Rectal smooth muscle tissue (tissue), 1 donor: ENCODE measurements around the gene ANKRD39.
A peak's percentile ranks its signal among the peaks of the same experiment; 100 is the strongest.
"Not testable (repeated sequence)": the region's sequence is repeated elsewhere in the genome, so short reads cannot be mapped to it uniquely, and the experiment has no call there.

Source experiments
- H3K27ac ChIP-seq: one replicate; pipeline ENCODE4 v1.7.0; 2013; ENCODE audit warnings: low read depth, low read length, inconsistent platforms
- H3K27me3 ChIP-seq: one replicate; pipeline ENCODE4 v1.7.0; 2013; ENCODE audit warnings: low read length; ENCODE audit not compliant: control insufficient read depth, insufficient read depth
- H3K36me3 ChIP-seq: one replicate; pipeline ENCODE4 v1.7.0; 2013; ENCODE audit warnings: low read length; ENCODE audit not compliant: control insufficient read depth, insufficient read depth
- H3K4me1 ChIP-seq: one replicate; pipeline ENCODE4 v1.7.0; 2013; ENCODE audit warnings: low read length; ENCODE audit not compliant: control insufficient read depth, insufficient read depth
- H3K4me3 ChIP-seq: one replicate; pipeline ENCODE4 v1.7.0; 2013; ENCODE audit warnings: low read length
- H3K9ac ChIP-seq: one replicate; pipeline ENCODE4 v1.7.0; 2013; ENCODE audit warnings: low read length

ANKRD39 gene

GRCh38 chr2:96894151-96894531 lies 36.3 kb upstream of the ANKRD39 start:
- peaks cover 27% of the 10 kb centered on the region for H3K4me1 ChIP-seq
- H3K4me3 ChIP-seq = no peak overlapping the region
- no peaks in the 10 kb centered on the region for H3K27me3 ChIP-seq
- H3K36me3 ChIP-seq = no peaks in the 10 kb centered on the region
- H3K9ac ChIP-seq = no peak overlapping the region
- H3K27ac ChIP-seq = no peak overlapping the region

GRCh38 chr2:96893289-96894150 lies 35.7 kb upstream of the ANKRD39 start:
- Histone ChIP-seq H3K4me1 (peaks cover 30% of the 10 kb centered on the region), H3K27ac (no peak overlapping the region), H3K27me3 (no peaks in the 10 kb centered on the region), H3K36me3 (no peaks in the 10 kb centered on the region), H3K4me3 (no peak overlapping the region), H3K9ac (no peak overlapping the region)

- Histone ChIP-seq H3K36me3 (no peaks in the 10 kb centered on the region), H3K27ac (peak overlapping the region; percentile 65), H3K4me3 (no peak overlapping the region), H3K9ac (no peak overlapping the region), H3K27me3 (no peaks in the 10 kb centered on the region), H3K4me1 (peaks cover 45% of the 10 kb centered on the region)
These were observed 33.9 kb upstream of the ANKRD39 start for GRCh38 chr2:96891591-96892333.

GRCh38 chr2:96890726-96891385 lies 33.0 kb upstream of the ANKRD39 start:
- H3K4me1 ChIP-seq = peaks cover 44% of the 10 kb centered on the region
- H3K9ac ChIP-seq = no peak overlapping the region
- peak overlapping the region; percentile 65 for H3K27ac ChIP-seq
- H3K4me3 ChIP-seq = no peak overlapping the region
- no peaks in the 10 kb centered on the region for H3K36me3 ChIP-seq
- no peaks in the 10 kb centered on the region for H3K27me3 ChIP-seq

- H3K9ac ChIP-seq = no peak overlapping the region
- no peaks in the 10 kb centered on the region for H3K27me3 ChIP-seq
- peaks cover 40% of the 10 kb centered on the region for H3K4me1 ChIP-seq
- H3K36me3 ChIP-seq = no peaks in the 10 kb centered on the region
- H3K27ac ChIP-seq = peak overlapping the region; percentile 65
- no peak overlapping the region for H3K4me3 ChIP-seq
These were observed 32.4 kb upstream of the ANKRD39 start for GRCh38 chr2:96890252-96890651.

- not testable (repeated sequence) for H3K9ac ChIP-seq, H3K4me3 ChIP-seq, H3K36me3 ChIP-seq, H3K27me3 ChIP-seq
- H3K27ac ChIP-seq = peak overlapping the region; percentile 87
- H3K4me1 ChIP-seq = peaks cover 37% of the 10 kb centered on the region
These were observed 31.7 kb upstream of the ANKRD39 start for GRCh38 chr2:96889502-96889901.

GRCh38 chr2:96888072-96889011 lies 30.5 kb upstream of the ANKRD39 start:
- Histone ChIP-seq H3K27ac (peak overlapping the region; percentile 87), H3K4me3 (peak overlapping the region; percentile 53)

GRCh38 chr2:96887493-96888012 lies 29.7 kb upstream of the ANKRD39 start:
- peak overlapping the region; percentile 53 for H3K4me3 ChIP-seq
- peak overlapping the region; percentile 87 for H3K27ac ChIP-seq

More at GRCh38 chr2:96888072-96889011, 30.5 kb upstream of the ANKRD39 start:
- Histone ChIP-seq H3K4me1 (peaks cover 37% of the 10 kb centered on the region), H3K9ac (no peak overlapping the region), H3K36me3 (no peaks in the 10 kb centered on the region), H3K27me3 (no peaks in the 10 kb centered on the region)

GRCh38 chr2:96885432-96886347 lies 27.9 kb upstream of the ANKRD39 start:
- Histone ChIP-seq H3K27me3 (no peaks in the 10 kb centered on the region), H3K27ac (peak overlapping the region; percentile 68), H3K4me3 (no peak overlapping the region), H3K36me3 (no peaks in the 10 kb centered on the region), H3K9ac (no peak overlapping the region), H3K4me1 (peaks cover 28% of the 10 kb centered on the region)

More at GRCh38 chr2:96887493-96888012, 29.7 kb upstream of the ANKRD39 start:
- Histone ChIP-seq H3K4me1 (peaks cover 37% of the 10 kb centered on the region), H3K9ac (no peak overlapping the region), H3K27me3 (no peaks in the 10 kb centered on the region), H3K36me3 (no peaks in the 10 kb centered on the region)

GRCh38 chr2:96884299-96885094 lies 26.7 kb upstream of the ANKRD39 start:
- H3K27ac ChIP-seq = no peak overlapping the region
- no peaks in the 10 kb centered on the region for H3K27me3 ChIP-seq
- H3K4me3 ChIP-seq = no peak overlapping the region
- no peaks in the 10 kb centered on the region for H3K36me3 ChIP-seq
- H3K9ac ChIP-seq = no peak overlapping the region
- peaks cover 28% of the 10 kb centered on the region for H3K4me1 ChIP-seq
